Measurements from ENCODE around the gene LEFTY2. TPM values are rescaled to one million over a fixed set of nuclear protein-coding genes. Genes with fewer than 3 reads are reported as not detected.

The LEFTY2 gene
- total RNA-seq, 4 donors from 2014 or later = 0.36 to 4.5 (median 0.63) TPM; not detected in 1

DNA sequence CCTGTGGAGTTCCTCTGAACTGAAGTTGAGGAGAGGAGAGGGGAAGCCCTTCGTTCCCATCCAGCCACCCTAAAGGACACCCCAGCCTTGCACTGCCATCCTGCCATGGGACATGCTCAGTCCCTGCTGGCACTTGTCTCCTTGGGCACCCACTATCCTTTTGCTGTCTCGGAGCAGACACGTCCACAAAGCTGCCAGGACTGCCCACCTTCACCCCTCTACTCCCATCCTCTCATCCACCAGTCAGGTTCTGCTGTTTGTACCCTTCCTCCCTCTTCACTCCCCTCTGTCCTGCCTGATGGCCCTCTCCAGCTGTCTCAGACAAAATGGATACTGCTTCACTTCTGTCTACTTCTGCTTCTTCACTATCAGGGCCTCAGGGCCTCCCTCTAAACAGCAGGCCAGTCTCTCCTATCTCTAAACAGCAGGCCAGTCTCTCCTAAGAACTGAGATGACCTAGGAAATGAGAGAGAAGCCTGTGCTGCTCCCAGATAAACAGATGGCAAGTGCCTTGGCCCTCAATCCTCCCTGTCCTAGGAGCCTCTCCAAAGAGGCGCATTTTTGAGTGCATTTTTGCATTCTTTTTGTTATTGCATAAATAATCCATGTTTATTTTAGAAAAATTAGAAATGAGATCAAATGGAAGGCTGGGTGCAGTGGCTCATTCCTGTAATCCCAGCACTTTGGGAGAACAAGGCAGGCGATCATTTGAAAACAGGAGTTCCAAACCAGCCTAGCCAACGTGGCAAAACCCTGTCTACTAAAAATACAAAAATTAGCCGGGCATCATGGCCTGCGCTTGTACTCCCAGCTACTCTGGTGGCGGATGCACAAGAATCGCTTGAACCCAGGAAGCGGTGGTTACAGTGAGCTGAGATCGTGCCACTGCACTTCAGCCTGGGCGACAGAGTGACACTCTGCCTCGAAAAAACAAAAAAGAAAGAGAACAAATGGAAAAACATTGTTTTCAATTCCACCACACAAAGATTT lies 12.5 kb downstream of the LEFTY2 start:
- no peak for DNase-seq (ENCODE audit: low spot score)
- TF ChIP-seq, protein P1, sequence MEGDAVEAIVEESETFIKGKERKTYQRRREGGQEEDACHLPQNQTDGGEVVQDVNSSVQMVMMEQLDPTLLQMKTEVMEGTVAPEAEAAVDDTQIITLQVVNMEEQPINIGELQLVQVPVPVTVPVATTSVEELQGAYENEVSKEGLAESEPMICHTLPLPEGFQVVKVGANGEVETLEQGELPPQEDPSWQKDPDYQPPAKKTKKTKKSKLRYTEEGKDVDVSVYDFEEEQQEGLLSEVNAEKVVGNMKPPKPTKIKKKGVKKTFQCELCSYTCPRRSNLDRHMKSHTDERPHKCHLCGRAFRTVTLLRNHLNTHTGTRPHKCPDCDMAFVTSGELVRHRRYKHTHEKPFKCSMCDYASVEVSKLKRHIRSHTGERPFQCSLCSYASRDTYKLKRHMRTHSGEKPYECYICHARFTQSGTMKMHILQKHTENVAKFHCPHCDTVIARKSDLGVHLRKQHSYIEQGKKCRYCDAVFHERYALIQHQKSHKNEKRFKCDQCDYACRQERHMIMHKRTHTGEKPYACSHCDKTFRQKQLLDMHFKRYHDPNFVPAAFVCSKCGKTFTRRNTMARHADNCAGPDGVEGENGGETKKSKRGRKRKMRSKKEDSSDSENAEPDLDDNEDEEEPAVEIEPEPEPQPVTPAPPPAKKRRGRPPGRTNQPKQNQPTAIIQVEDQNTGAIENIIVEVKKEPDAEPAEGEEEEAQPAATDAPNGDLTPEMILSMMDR (IDR thresholded peaks at IDR 0.05) = no peak
- no peak for ATAC-seq (ENCODE audit: low FRiP score)

DNA sequence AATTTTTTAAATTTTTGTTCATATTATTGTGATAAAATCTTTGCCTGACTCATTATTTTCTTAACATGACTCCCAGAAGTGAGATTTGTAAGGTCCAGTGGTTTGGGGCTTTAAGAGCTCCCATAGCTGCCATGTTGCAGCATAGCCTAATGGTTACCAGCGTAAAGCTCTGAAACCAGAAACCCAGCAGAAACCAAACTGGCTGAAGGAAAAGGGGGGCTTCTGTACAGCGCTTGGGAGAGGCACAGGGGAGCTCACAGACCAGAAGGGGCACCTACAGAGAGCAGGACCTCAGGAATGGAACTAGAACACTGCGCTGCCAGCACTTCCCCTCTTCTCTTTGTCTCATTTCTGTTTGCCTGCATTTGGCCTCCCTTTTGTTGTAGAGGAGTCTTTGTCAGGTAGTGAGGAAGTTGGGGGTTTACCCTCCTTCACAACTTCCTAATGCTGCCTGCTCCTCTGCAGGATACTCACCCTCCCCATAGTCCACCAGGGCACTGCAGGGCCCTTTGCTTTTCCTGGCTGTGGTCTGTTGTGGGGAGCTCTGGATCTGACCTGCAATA lies 14.4 kb downstream of the LEFTY2 start:
- ATAC-seq (ENCODE audit: low FRiP score) (no peak), DNase-seq (ENCODE audit: low spot score) (no peak)
- TF ChIP-seq, protein P1 (IDR thresholded peaks at IDR 0.05) = no peak

DNA sequence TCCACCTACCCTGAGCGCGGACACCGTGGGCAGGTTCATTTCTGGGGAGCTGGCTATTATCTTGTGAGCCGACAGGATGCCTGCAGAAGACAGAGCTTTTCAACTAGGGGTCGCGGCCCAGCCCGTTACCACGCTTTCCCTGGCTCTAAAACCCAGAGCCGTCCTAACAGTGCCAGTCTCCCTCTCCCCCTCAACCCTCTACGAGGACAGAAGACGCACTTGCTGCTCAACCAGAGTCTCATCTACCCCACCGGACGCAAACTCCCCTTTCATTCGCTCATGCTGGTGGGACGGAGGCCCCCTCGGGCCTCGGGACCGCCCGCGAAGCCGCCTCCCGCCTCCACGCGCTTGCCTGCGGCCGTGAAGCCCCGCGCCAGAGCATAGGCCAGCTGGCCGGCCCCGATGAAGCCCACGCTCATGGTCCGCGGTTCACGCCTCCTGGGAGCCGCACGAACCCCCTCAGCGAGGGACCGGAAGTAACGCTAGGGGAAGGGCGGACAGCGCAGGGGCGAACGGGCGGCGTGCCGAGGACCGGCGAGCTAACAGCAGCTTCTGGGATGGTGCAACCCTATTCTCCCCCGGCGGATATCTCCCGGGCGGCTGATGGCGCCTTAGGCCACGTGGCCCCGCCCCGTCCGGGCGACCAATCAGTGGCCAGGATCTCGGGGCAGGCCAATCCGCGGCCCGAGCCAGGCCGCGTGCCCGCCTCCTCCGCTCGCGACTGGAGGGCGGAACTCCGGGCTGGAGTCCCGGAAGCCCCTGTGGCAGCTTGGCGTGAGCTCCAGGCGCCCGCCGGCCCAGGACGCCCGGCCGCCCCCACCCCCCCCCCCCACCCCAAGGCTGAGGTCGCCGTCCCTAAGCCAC lies 17.1 kb downstream of the LEFTY2 start, which contains the start of gene PYCR2:
Gene PYCR2, minus strand, starts transcription at position 559 of the 864 bp plus-strand sequence. Its CDS starts 140 bp downstream, at position 419.
- ATAC-seq (ENCODE audit: low FRiP score) (peak; percentile 98), DNase-seq (ENCODE audit: low spot score) (peak; percentile 69)
- TF ChIP-seq, protein P1 (IDR thresholded peaks at IDR 0.05) = no peak

DNA sequence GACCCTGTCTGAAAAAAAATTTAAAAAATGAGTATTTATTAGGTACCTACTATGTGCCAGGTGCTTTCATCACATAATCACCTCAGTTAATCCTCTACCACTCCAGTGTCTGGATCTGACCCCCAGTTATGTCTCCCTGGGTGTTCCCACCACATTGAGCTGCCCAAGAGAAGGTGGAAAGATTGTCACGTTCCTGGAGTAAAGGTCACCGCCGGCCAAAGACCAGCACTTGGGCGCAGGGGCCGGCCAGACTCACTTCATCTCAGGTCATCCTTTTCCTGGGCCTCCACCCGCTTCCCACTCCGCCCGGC lies 17.7 kb downstream of the LEFTY2 start:
- DNase-seq (ENCODE audit: low spot score) = no peak
- TF ChIP-seq, protein P1 (IDR thresholded peaks at IDR 0.05) = no peak
- ATAC-seq (ENCODE audit: low FRiP score) = no peak

DNA sequence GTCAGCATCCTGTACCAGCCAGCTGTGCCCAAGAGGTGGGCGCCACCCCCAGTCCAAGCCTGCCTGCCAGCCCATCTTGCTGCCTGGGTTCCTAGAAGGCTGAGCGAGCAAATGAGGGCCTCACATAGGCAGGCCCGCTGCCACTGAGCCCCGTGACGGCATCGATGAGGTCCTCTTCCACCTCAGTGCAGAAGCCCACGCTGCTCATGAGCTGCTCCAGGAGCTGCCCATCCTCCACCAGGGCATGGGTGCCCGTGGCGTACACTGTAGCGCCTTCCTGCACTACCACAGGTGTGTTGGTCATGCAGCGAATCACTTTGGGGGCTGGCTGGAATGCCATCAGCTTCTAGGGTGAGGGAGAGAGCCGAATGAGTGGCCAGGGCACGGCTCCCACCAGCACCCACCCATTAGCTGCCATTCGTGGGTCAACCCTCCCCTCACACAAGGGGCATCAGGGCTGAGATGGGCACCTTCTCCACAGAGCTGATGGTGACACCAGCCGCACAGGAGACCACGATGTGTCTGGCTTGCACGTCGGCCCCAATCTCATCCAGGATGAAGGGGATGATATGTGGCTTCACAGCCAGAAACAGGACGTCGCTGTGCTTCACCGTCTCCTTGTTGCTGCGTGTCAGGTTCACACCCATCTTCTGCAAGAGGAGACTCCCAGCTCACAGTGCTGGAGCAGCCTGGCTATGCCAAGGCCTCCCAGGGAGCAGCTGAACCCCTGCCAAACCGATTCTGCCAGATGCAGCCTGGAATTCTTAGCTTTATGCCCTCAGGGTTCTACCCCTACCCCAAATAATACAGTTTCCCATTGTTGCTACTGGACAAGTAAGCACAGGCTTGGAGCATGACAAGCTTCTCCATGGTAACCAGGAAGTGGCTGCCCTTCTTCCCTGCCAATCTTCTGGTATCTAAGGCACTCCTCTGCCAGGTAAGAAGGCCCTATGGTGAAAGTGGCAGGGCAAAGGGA lies 19.0 kb downstream of the LEFTY2 start:
- TF ChIP-seq, protein P1 (IDR thresholded peaks at IDR 0.05) = no peak
- no peak for DNase-seq (ENCODE audit: low spot score)
- ATAC-seq (ENCODE audit: low FRiP score) = no peak

DNA sequence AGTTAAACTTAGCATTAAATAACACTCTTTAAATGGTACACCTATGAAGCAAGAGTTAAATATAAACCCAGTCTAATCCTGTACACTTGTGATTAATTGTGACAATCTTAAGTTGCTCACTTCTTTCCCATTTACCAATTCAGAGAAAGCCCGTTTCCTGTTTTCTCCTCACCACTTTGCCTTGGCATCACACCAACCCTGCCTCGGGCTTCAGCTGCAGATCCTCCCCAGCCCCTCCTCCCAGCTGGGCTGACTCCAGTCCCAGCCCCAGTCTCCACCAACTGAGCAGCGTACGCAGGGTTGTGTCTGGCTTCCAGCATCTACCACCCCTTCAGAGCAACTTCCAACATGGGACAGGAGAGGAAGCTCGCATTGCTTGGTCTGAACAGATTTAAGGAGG lies 21.1 kb downstream of the LEFTY2 start:
- TF ChIP-seq, protein P1 (IDR thresholded peaks at IDR 0.05) = no peak
- ATAC-seq (ENCODE audit: low FRiP score) = no peak
- no peak for DNase-seq (ENCODE audit: low spot score)

Measured in omental fat pad (tissue), 4 donors.